ENCODE data around the gene ACSF2.

Gene ACSF2

GRCh38 chr17:50425682-50426471 is at the start of gene ACSF2:
Gene ACSF2, plus strand, starts transcription at chr17:50426218. Its CDS starts 44 bp downstream, at chr17:50426262.
- no peak for TF ChIP-seq JUND (IDR thresholded peaks at IDR 0.05; ENCODE audit: low read depth)
- peak; percentile 80 to 90 for DNase-seq (ENCODE audit: low read depth in 1 of 2, low spot score in 1 of 2)
- in situ Hi-C loops (cut with HindIII; ENCODE audit: low pct_unique_long_range_greater_than_20kb, low sequenced_read_pairs) = no loop called here

- in situ Hi-C loops (cut with HindIII; ENCODE audit: low pct_unique_long_range_greater_than_20kb, low sequenced_read_pairs) = no loop called here
- no peak for TF ChIP-seq JUND (IDR thresholded peaks at IDR 0.05; ENCODE audit: low read depth)
- no peak for DNase-seq (ENCODE audit: low read depth in 1 of 2, low spot score in 1 of 2)
Measured at GRCh38 chr17:50379351-50380132, 46.5 kb upstream of the ACSF2 start.

GRCh38 chr17:50380369-50381259 is 45.4 kb upstream of the ACSF2 start:
- in situ Hi-C loops (cut with HindIII; ENCODE audit: low pct_unique_long_range_greater_than_20kb, low sequenced_read_pairs) = no loop called here
- peak in 1 of 2 experiments; percentile 54 for DNase-seq (ENCODE audit: low read depth in 1 of 2, low spot score in 1 of 2)
- TF ChIP-seq JUND (IDR thresholded peaks at IDR 0.05; ENCODE audit: low read depth) = no peak

GRCh38 chr17:50381260-50381815 is 44.7 kb upstream of the ACSF2 start:
- in situ Hi-C loops (cut with HindIII; ENCODE audit: low pct_unique_long_range_greater_than_20kb, low sequenced_read_pairs) = no loop called here
- TF ChIP-seq JUND (IDR thresholded peaks at IDR 0.05; ENCODE audit: low read depth) = no peak
- no peak for DNase-seq (ENCODE audit: low read depth in 1 of 2, low spot score in 1 of 2)

GRCh38 chr17:50381920-50382319 is 44.1 kb upstream of the ACSF2 start:
- in situ Hi-C loops (cut with HindIII; ENCODE audit: low pct_unique_long_range_greater_than_20kb, low sequenced_read_pairs) = no loop called here
- TF ChIP-seq JUND (IDR thresholded peaks at IDR 0.05; ENCODE audit: low read depth) = no peak
- no peak for DNase-seq (ENCODE audit: low read depth in 1 of 2, low spot score in 1 of 2)

- no peak for DNase-seq (ENCODE audit: low read depth in 1 of 2, low spot score in 1 of 2)
- in situ Hi-C loops (cut with HindIII; ENCODE audit: low pct_unique_long_range_greater_than_20kb, low sequenced_read_pairs) = no loop called here
- TF ChIP-seq JUND (IDR thresholded peaks at IDR 0.05; ENCODE audit: low read depth) = no peak
Measured at GRCh38 chr17:50382931-50383330, 43.1 kb upstream of the ACSF2 start.

- DNase-seq (ENCODE audit: low read depth in 1 of 2, low spot score in 1 of 2) = no peak
- no peak for TF ChIP-seq JUND (IDR thresholded peaks at IDR 0.05; ENCODE audit: low read depth)
- in situ Hi-C loops (cut with HindIII; ENCODE audit: low pct_unique_long_range_greater_than_20kb, low sequenced_read_pairs) = no loop called here
Measured at GRCh38 chr17:50386510-50386909, 39.5 kb upstream of the ACSF2 start.

GRCh38 chr17:50388728-50389127 is 37.3 kb upstream of the ACSF2 start:
- DNase-seq (ENCODE audit: low read depth in 1 of 2, low spot score in 1 of 2) = no peak
- in situ Hi-C loops (cut with HindIII; ENCODE audit: low pct_unique_long_range_greater_than_20kb, low sequenced_read_pairs) = no loop called here
- no peak for TF ChIP-seq JUND (IDR thresholded peaks at IDR 0.05; ENCODE audit: low read depth)

- in situ Hi-C loops (cut with HindIII; ENCODE audit: low pct_unique_long_range_greater_than_20kb, low sequenced_read_pairs) = no loop called here
- no peak for TF ChIP-seq JUND (IDR thresholded peaks at IDR 0.05; ENCODE audit: low read depth)
- no peak for DNase-seq (ENCODE audit: low read depth in 1 of 2, low spot score in 1 of 2)
Measured at GRCh38 chr17:50389534-50389933, 36.5 kb upstream of the ACSF2 start.

- DNase-seq (ENCODE audit: low read depth in 1 of 2, low spot score in 1 of 2) = no peak
- in situ Hi-C loops (cut with HindIII; ENCODE audit: low pct_unique_long_range_greater_than_20kb, low sequenced_read_pairs) = no loop called here
Measured at GRCh38 chr17:50392621-50393020, 33.4 kb upstream of the ACSF2 start.

GRCh38 chr17:50393700-50394099 is 32.3 kb upstream of the ACSF2 start:
- TF ChIP-seq JUND (IDR thresholded peaks at IDR 0.05; ENCODE audit: low read depth) = no peak
- in situ Hi-C loops (cut with HindIII; ENCODE audit: low pct_unique_long_range_greater_than_20kb, low sequenced_read_pairs) = no loop called here
- no peak for DNase-seq (ENCODE audit: low read depth in 1 of 2, low spot score in 1 of 2)

More at GRCh38 chr17:50392621-50393020, 33.4 kb upstream of the ACSF2 start:
- TF ChIP-seq JUND (IDR thresholded peaks at IDR 0.05; ENCODE audit: low read depth) = no peak

GRCh38 chr17:50394711-50395110 is 31.3 kb upstream of the ACSF2 start:
- DNase-seq (ENCODE audit: low read depth in 1 of 2, low spot score in 1 of 2) = no peak
- TF ChIP-seq JUND (IDR thresholded peaks at IDR 0.05; ENCODE audit: low read depth) = no peak
- in situ Hi-C loops (cut with HindIII; ENCODE audit: low pct_unique_long_range_greater_than_20kb, low sequenced_read_pairs) = no loop called here

Data from T47D (cell line).